IMR-90 (cell line): ENCODE results near the gene IL2RA. TPM values are rescaled to one million over a fixed set of nuclear protein-coding genes. Genes with fewer than 3 reads are reported as not detected.

Experiments used
- ATAC-seq: fragments of 200-7000 bp; cut with Tn5 transposase; 2 replicates; pipeline ENCODE4 v1.9.1; 2020; ENCODE audit warnings: low read depth, mild to moderate bottlenecking, moderate library complexity
- BruUV-seq: library from RNA; stranded (reverse); fragments of 400-500 nt; replicated peaks from 2 replicates; lab custom pipeline; 2021; lab: Mats Ljungman, UMichigan
- CTCF ChIA-PET: fragments of 300-600 bp; formaldehyde crosslinking; extraction: SDS; loops from one replicate; lab custom pipeline; 2021; ENCODE audit warnings: antibody characterized with exemption; lab: Yijun Ruan, JAX
- POLR2A ChIA-PET: fragments of 300-600 bp; sonication (Branson Sonifier 250); formaldehyde crosslinking; loops from one replicate; lab custom pipeline; 2022; ENCODE audit warnings: antibody characterized with exemption; ENCODE audit not compliant: unreplicated experiment; lab: Charles Lee
- DNase-seq: peaks from one replicate; pipeline ENCODE4 v3.0.0; 2013
- H2AFZ ChIP-seq: replicated peaks from 2 replicates; pipeline ENCODE3; 2013; ENCODE audit warnings: low read length, mild to moderate bottlenecking; ENCODE audit not compliant: poor library complexity
- H2AK5ac ChIP-seq: 2 replicates; pipeline ENCODE4 v1.6.1; 2013; ENCODE audit warnings: low read depth, low read length, inconsistent platforms
- H2AK9ac ChIP-seq: replicated peaks from 2 replicates; pipeline ENCODE3; 2013; ENCODE audit warnings: mild to moderate bottlenecking, low read depth, low read length, moderate library complexity; ENCODE audit not compliant: poor library complexity
- H2BK120ac ChIP-seq: 2 replicates; pipeline ENCODE4 v1.6.1; 2013; ENCODE audit warnings: low read depth, low read length, inconsistent platforms
- H2BK15ac ChIP-seq: 3 replicates; pipeline ENCODE4 v1.6.1; 2013; ENCODE audit warnings: low read depth, low read length, inconsistent platforms
- H2BK20ac ChIP-seq: 2 replicates; pipeline ENCODE4 v1.6.1; 2013; ENCODE audit warnings: low read depth, mild to moderate bottlenecking, inconsistent platforms, low read length, moderate library complexity
- H2BK5ac ChIP-seq: 2 replicates; pipeline ENCODE4 v1.6.1; 2013; ENCODE audit warnings: mild to moderate bottlenecking, low read depth, low read length, inconsistent platforms; ENCODE audit not compliant: poor library complexity, severe bottlenecking
- H3K14ac ChIP-seq: replicated peaks from 2 replicates; pipeline ENCODE4 v1.6.1; 2013; ENCODE audit warnings: low read depth, low read length, inconsistent platforms
- H3K18ac ChIP-seq: 2 replicates; pipeline ENCODE4 v1.6.1; 2013; ENCODE audit warnings: low read depth, low read length, control low read depth
- H3K23ac ChIP-seq: 2 replicates; pipeline ENCODE4 v1.6.1; 2013; ENCODE audit warnings: low read depth, low read length, inconsistent platforms
- H3K27ac ChIP-seq: 2 replicates; pipeline ENCODE4 v1.5.1; 2013; ENCODE audit warnings: mild to moderate bottlenecking, control low read depth, low read length; ENCODE audit not compliant: insufficient read depth
- H3K27me3 ChIP-seq: 2 replicates; pipeline ENCODE4 v1.6.1; 2013; ENCODE audit warnings: low read length; ENCODE audit not compliant: control insufficient read depth, insufficient read depth
- H3K36me3 ChIP-seq: 2 replicates; pipeline ENCODE4 v1.6.1; 2013; ENCODE audit warnings: low read length, mixed read lengths; ENCODE audit not compliant: control insufficient read depth, insufficient read depth
- H3K4ac ChIP-seq: 2 replicates; pipeline ENCODE4 v1.6.1; 2013; ENCODE audit warnings: low read depth, low read length, inconsistent platforms
- H3K4me1 ChIP-seq: 2 replicates; pipeline ENCODE4 v1.6.1; 2013; ENCODE audit warnings: low read length, mixed read lengths; ENCODE audit not compliant: control insufficient read depth, insufficient read depth
- H3K4me2 ChIP-seq: 2 replicates; pipeline ENCODE4 v1.6.1; 2013; ENCODE audit warnings: low read depth, mild to moderate bottlenecking, control low read depth, low read length, moderate library complexity
- H3K4me3 ChIP-seq: 2 replicates; pipeline ENCODE4 v1.5.1; 2013; ENCODE audit warnings: low read depth, mild to moderate bottlenecking, control low read depth, low read length, moderate library complexity; ENCODE audit not compliant: insufficient read depth
- H3K56ac ChIP-seq: 2 replicates; pipeline ENCODE4 v1.6.1; 2013; ENCODE audit warnings: low read length, inconsistent platforms; ENCODE audit not compliant: insufficient read depth; ENCODE audit errors: extremely low read depth
- H3K79me1 ChIP-seq, 2 experiments: 2 replicates each; pipeline ENCODE4 v1.6.1; 2013; ENCODE audit warnings: low read length in 2 of 2, inconsistent platforms in 1 of 2, low read depth in 1 of 2
- H3K9ac ChIP-seq: 2 replicates; pipeline ENCODE4 v1.6.1; 2013; ENCODE audit warnings: low read depth, low read length, control low read depth
- H3K9me1 ChIP-seq: 2 replicates; pipeline ENCODE4 v1.6.1; 2013; ENCODE audit warnings: low read length, inconsistent platforms; ENCODE audit not compliant: insufficient read depth
- H3K9me3 ChIP-seq: 2 replicates; pipeline ENCODE4 v1.6.1; 2013; ENCODE audit warnings: low read length; ENCODE audit not compliant: control insufficient read depth, insufficient read depth
- H4K20me1 ChIP-seq: 2 replicates; pipeline ENCODE4 v1.6.1; 2013; ENCODE audit warnings: low read length, inconsistent platforms; ENCODE audit not compliant: insufficient read depth
- H4K5ac ChIP-seq: 2 replicates; pipeline ENCODE4 v1.6.1; 2013; ENCODE audit warnings: mild to moderate bottlenecking, low read depth, low read length, control low read depth
- H4K8ac ChIP-seq, 2 experiments: 2 replicates each; pipeline ENCODE4 v1.6.1; 2013; ENCODE audit warnings: low read depth in 2 of 2, low read length in 2 of 2, control low read depth in 1 of 2, inconsistent platforms in 1 of 2
- H4K91ac ChIP-seq: 2 replicates; pipeline ENCODE4 v1.6.1; 2013; ENCODE audit warnings: low read depth, low read length, inconsistent platforms; ENCODE audit not compliant: insufficient read depth
- BHLHE40 ChIP-seq: fragments of 150-350 bp; IDR thresholded peaks from 2 replicates; pipeline ENCODE4 v1.6.1; 2016; ENCODE audit warnings: mild to moderate bottlenecking, low read depth, low read length
- CHD1 ChIP-seq: IDR thresholded peaks from 2 replicates; pipeline ENCODE4 v1.6.1; 2012; ENCODE audit warnings: low read depth, low read length, improper control_type of control experiment
- ELK1 ChIP-seq: fragments of 150-350 bp; IDR thresholded peaks from 2 replicates; pipeline ENCODE4 v1.6.1; 2016; ENCODE audit warnings: low read depth, mild to moderate bottlenecking, low read length, moderate library complexity, borderline replicate concordance
- FOS ChIP-seq: fragments of 150-350 bp; IDR thresholded peaks from 2 replicates; pipeline ENCODE4 v1.6.1; 2016; ENCODE audit warnings: low read depth, low read length
- MAFK ChIP-seq: IDR thresholded peaks from 2 replicates; pipeline ENCODE4 v1.6.1; 2012; ENCODE audit warnings: low read depth, low read length, improper control_type of control experiment
- MXI1 ChIP-seq: IDR thresholded peaks from 2 replicates; pipeline ENCODE4 v1.6.1; 2012; ENCODE audit warnings: low read depth, mild to moderate bottlenecking, low read length, moderate library complexity, borderline replicate concordance
- NFE2L2 ChIP-seq: fragments of 150-350 bp; IDR thresholded peaks from 2 replicates; pipeline ENCODE4 v1.6.1; 2016; ENCODE audit warnings: low read depth, mild to moderate bottlenecking, low read length
- POLR2A ChIP-seq: IDR thresholded peaks from 2 replicates; pipeline ENCODE4 v1.6.1; 2012; ENCODE audit warnings: mild to moderate bottlenecking, low read depth, low read length
- RAD21 ChIP-seq: IDR thresholded peaks from 2 replicates; pipeline ENCODE4 v1.6.1; 2012; ENCODE audit warnings: low read length, improper control_type of control experiment
- RCOR1 ChIP-seq: IDR thresholded peaks from 2 replicates; pipeline ENCODE4 v1.6.1; 2012; ENCODE audit warnings: mild to moderate bottlenecking, low read length, improper control_type of control experiment; ENCODE audit not compliant: insufficient replicate concordance
- RFX5 ChIP-seq: IDR thresholded peaks from 2 replicates; pipeline ENCODE4 v1.8.0; 2012; ENCODE audit warnings: low read depth, mild to moderate bottlenecking, low read length, moderate library complexity
- WGBS, 2 experiments: methylation state at CpG; one replicate each; pipeline versions ENCODE4 v1.1.5 to v1.1.7; 2013; ENCODE audit warnings: missing lambda C conversion rate in 2 of 2; ENCODE audit not compliant: insufficient read length in 1 of 2; ENCODE audit errors: extremely low coverage in 2 of 2; 5-methylcytosine and 5-hydroxymethylcytosine counted together
- dilution Hi-C: fragments of 300-500 bp; cut with HindIII; formaldehyde crosslinking; loops from one replicate; pipeline ENCODE4 v1.14.3; 2018; ENCODE audit warnings: low sequenced_read_pairs; ENCODE audit not compliant: unreplicated experiment
- in situ Hi-C: fragments of 300-500 bp; cut with MboI; formaldehyde crosslinking; loops from 3 replicates; pipeline ENCODE4 v1.14.3; 2019; ENCODE audit warnings: low sequenced_read_pairs, inconsistent platforms, mixed read lengths
- intact Hi-C: fragments of 100-400 bp; cut with micrococcal nuclease; formaldehyde crosslinking; loops from 2 replicates; pipeline ENCODE4 v1.10.0; 2022
- polyA plus RNA-seq, 3 experiments: library from polyadenylated mRNA; depleted of rRNA; stranded (reverse); fragments of >200 nt; gene quantifications; 2 replicates each; pipeline ENCODE4 v1.2.3, GENCODE V29; 2012; ENCODE audit warnings: low replicate concordance in 1 of 3
- total RNA-seq: library from RNA; depleted of rRNA; stranded (reverse); fragments of >200 nt; gene quantifications from 2 replicates; pipeline ENCODE4 v1.2.3, GENCODE V29; 2012

The IL2RA gene
- total and polyA plus RNA-seq, 2 of the 4 experiments (the other 2 are of a cell fraction) = not detected

GRCh38 chr10:6038071-6038631, 24.0 kb downstream of the IL2RA start:
- H3K27ac ChIP-seq = no peak overlapping the region
- no peak overlapping the region for H3K9ac ChIP-seq
- H3K14ac ChIP-seq = no peak overlapping the region
- BruUV-seq = no TSS peak
- no peak overlapping the region for H3K56ac ChIP-seq
- TF ChIP-seq RAD21 = no peak
- no peak for TF ChIP-seq RCOR1
- TF ChIP-seq NFE2L2 = no peak
- no peak for TF ChIP-seq BHLHE40
- no peak for TF ChIP-seq ELK1
- no peak for TF ChIP-seq POLR2A
- no peak for TF ChIP-seq FOS
- TF ChIP-seq MAFK = no peak
- TF ChIP-seq MXI1 = no peak
- no peak for TF ChIP-seq RFX5
- no peak for TF ChIP-seq CHD1
- H3K4me2 ChIP-seq = no peak overlapping the region
- no peak overlapping the region for H4K8ac ChIP-seq
- no peaks in the 10 kb centered on the region for H3K9me3 ChIP-seq
- no peak overlapping the region for H4K91ac ChIP-seq
- no peaks in the 10 kb centered on the region for H3K79me1 ChIP-seq
- dilution Hi-C loops (no loop called here), in situ Hi-C loops (no loop called here), intact Hi-C loops (no loop called here)
- H3K4me1 ChIP-seq = no peaks in the 10 kb centered on the region
- DNase-seq (no peak), ATAC-seq (no peak)
- no peak overlapping the region for H2BK15ac ChIP-seq
- no peak overlapping the region for H3K4ac ChIP-seq
- H3K9me1 ChIP-seq = no peaks in the 10 kb centered on the region
- H2AFZ ChIP-seq = no peak overlapping the region
- no peak overlapping the region for H2AK5ac ChIP-seq
- ChIA-PET CTCF (no interaction called here), POLR2A (no interaction called here)
- peaks cover 30% of the 10 kb centered on the region for H3K27me3 ChIP-seq
- WGBS, 2 experiments = no CpG with 5 or more reads among the region's 2 CpGs
- no peak overlapping the region for H2BK120ac ChIP-seq
- H3K18ac ChIP-seq = no peak overlapping the region
- H4K5ac ChIP-seq = no peak overlapping the region
- H3K36me3 ChIP-seq = no peaks in the 10 kb centered on the region
- no peak overlapping the region for H3K23ac ChIP-seq
- H2BK20ac ChIP-seq = no peak overlapping the region
- H4K20me1 ChIP-seq = no peaks in the 10 kb centered on the region
- H3K4me3 ChIP-seq = no peak overlapping the region
- H2BK5ac ChIP-seq = no peak overlapping the region
- H2AK9ac ChIP-seq = no peak overlapping the region
